UCSD-AML1 (cell line): ENCODE data around the gene NECAB3.
"Not testable (repeated sequence)": the region's sequence is repeated elsewhere in the genome, so short reads cannot be mapped to it uniquely, and the experiment has no call there.

Source experiments
- DNase-seq: peaks from one replicate; lab custom pipeline; 2025; ENCODE audit not compliant: unreplicated experiment; lab: John Stamatoyannopoulos, UW

The NECAB3 gene

GRCh38 chr20:33651562-33652048 is 22.6 kb downstream of the NECAB3 start:
- no peak for DNase-seq

GRCh38 chr20:33650753-33651561 is 23.3 kb downstream of the NECAB3 start:
- no peak for DNase-seq

- DNase-seq, result no peak
Measured at GRCh38 chr20:33650111-33650752, 24.0 kb downstream of the NECAB3 start.

GRCh38 chr20:33649201-33649681 is 25.0 kb downstream of the NECAB3 start:
- DNase-seq, result no peak

GRCh38 chr20:33648396-33649004 is 25.7 kb downstream of the NECAB3 start:
- no peak for DNase-seq

GRCh38 chr20:33647603-33648395 is 26.4 kb downstream of the NECAB3 start:
- no peak for DNase-seq

GRCh38 chr20:33646959-33647602 is 27.1 kb downstream of the NECAB3 start:
- DNase-seq, result not testable (repeated sequence)

- no peak for DNase-seq
Measured at GRCh38 chr20:33646191-33646590, 28.0 kb downstream of the NECAB3 start.

- DNase-seq, result no peak
Measured at GRCh38 chr20:33645396-33645795, 28.8 kb downstream of the NECAB3 start.

- DNase-seq, result no peak
Measured at GRCh38 chr20:33645072-33645358, 29.2 kb downstream of the NECAB3 start.

GRCh38 chr20:33644313-33645071 is 29.7 kb downstream of the NECAB3 start:
- DNase-seq, result no peak

- no peak for DNase-seq
Measured at GRCh38 chr20:33640287-33640686, 33.9 kb downstream of the NECAB3 start.

- DNase-seq, result no peak
Measured at GRCh38 chr20:33636776-33637175, 37.5 kb downstream of the NECAB3 start.

GRCh38 chr20:33635341-33635740 is 38.9 kb downstream of the NECAB3 start:
- DNase-seq, result no peak

GRCh38 chr20:33631910-33632309 is 42.3 kb downstream of the NECAB3 start:
- not testable (repeated sequence) for DNase-seq

GRCh38 chr20:33630507-33630906 is 43.7 kb downstream of the NECAB3 start:
- DNase-seq, result no peak

GRCh38 chr20:33629979-33630378 is 44.2 kb downstream of the NECAB3 start:
- DNase-seq, result no peak

- no peak for DNase-seq
Measured at GRCh38 chr20:33629533-33629932, 44.7 kb downstream of the NECAB3 start.

- no peak for DNase-seq
Measured at GRCh38 chr20:33627577-33628216, 46.5 kb downstream of the NECAB3 start.
